NT2/D1 (cell line): ENCODE data around the gene ZBTB44.

Source experiments
- DNase-seq: peaks from one replicate; pipeline ENCODE4 v3.0.0-alpha.2; 2011; ENCODE audit warnings: low read depth, low spot score
- H3K27me3 ChIP-seq: 2 replicates; pipeline ENCODE4 v1.6.0; 2011; ENCODE audit warnings: mild to moderate bottlenecking; ENCODE audit not compliant: insufficient read length, insufficient read depth
- H3K36me3 ChIP-seq: 2 replicates; pipeline ENCODE4 v1.6.1; 2011; ENCODE audit warnings: mild to moderate bottlenecking, low read length, mixed read lengths; ENCODE audit not compliant: insufficient read depth, insufficient read length
- H3K4me1 ChIP-seq: 2 replicates; pipeline ENCODE4 v1.5.1; 2011; ENCODE audit not compliant: insufficient read depth, insufficient read length
- H3K4me3 ChIP-seq: 2 replicates; pipeline ENCODE4 v1.5.1; 2011; ENCODE audit warnings: low read depth; ENCODE audit not compliant: insufficient read length
- H3K9ac ChIP-seq: 2 replicates; pipeline ENCODE4 v1.6.0; 2011; ENCODE audit warnings: low read depth; ENCODE audit not compliant: insufficient read length
- H3K9me3 ChIP-seq: 2 replicates; pipeline ENCODE4 v1.5.1; 2011; ENCODE audit warnings: mild to moderate bottlenecking, low read length; ENCODE audit not compliant: insufficient read depth
- SUZ12 ChIP-seq: IDR thresholded peaks from 2 replicates; pipeline ENCODE4 v1.6.1; 2011; ENCODE audit not compliant: insufficient read length, insufficient read depth; ENCODE audit errors: extremely low read depth
- YY1 ChIP-seq: IDR thresholded peaks from 2 replicates; pipeline ENCODE4 v1.6.1; 2011; ENCODE audit not compliant: insufficient read length, insufficient read depth
- ZNF274 ChIP-seq: IDR thresholded peaks from 2 replicates; pipeline ENCODE4 v1.6.1; 2011; ENCODE audit warnings: mild to moderate bottlenecking, low read depth, low read length

ZBTB44 gene

GRCh38 chr11:130212431-130212961 is 102.2 kb downstream of the ZBTB44 start:
- Histone ChIP-seq H3K36me3 (no peaks in the 10 kb centered on the region), H3K27me3 (peaks cover 19% of the 10 kb centered on the region), H3K4me1 (peaks cover 13% of the 10 kb centered on the region), H3K9me3 (no peaks in the 10 kb centered on the region), H3K4me3 (no peak overlapping the region), H3K9ac (no peak overlapping the region)
- DNase-seq: no peak
- no peak for TF ChIP-seq ZNF274
- no peak for TF ChIP-seq SUZ12
- TF ChIP-seq YY1: no peak

- Histone ChIP-seq H3K4me3 (no peak overlapping the region), H3K27me3 (peaks cover 19% of the 10 kb centered on the region), H3K4me1 (peaks cover 9% of the 10 kb centered on the region), H3K9ac (no peak overlapping the region), H3K9me3 (no peaks in the 10 kb centered on the region), H3K36me3 (no peaks in the 10 kb centered on the region)
- no peak for DNase-seq
- no peak for TF ChIP-seq ZNF274
- no peak for TF ChIP-seq YY1
- TF ChIP-seq SUZ12: no peak
Observed at GRCh38 chr11:130211781-130212401, 102.8 kb downstream of the ZBTB44 start.

- Histone ChIP-seq H3K4me1 (peaks cover 5% of the 10 kb centered on the region), H3K36me3 (no peaks in the 10 kb centered on the region), H3K4me3 (no peak overlapping the region), H3K9me3 (no peaks in the 10 kb centered on the region), H3K9ac (no peak overlapping the region), H3K27me3 (peaks cover 19% of the 10 kb centered on the region)
- no peak for TF ChIP-seq ZNF274
- no peak for TF ChIP-seq SUZ12
- TF ChIP-seq YY1: no peak
- DNase-seq: no peak
Observed at GRCh38 chr11:130211144-130211543, 103.6 kb downstream of the ZBTB44 start.

GRCh38 chr11:130209954-130210854 is 104.5 kb downstream of the ZBTB44 start:
- TF ChIP-seq YY1 (no peak), ZNF274 (no peak), SUZ12 (no peak)
- Histone ChIP-seq H3K36me3 (no peaks in the 10 kb centered on the region), H3K9ac (no peak overlapping the region), H3K27me3 (peaks cover 15% of the 10 kb centered on the region), H3K9me3 (no peaks in the 10 kb centered on the region), H3K4me1 (peaks cover 5% of the 10 kb centered on the region), H3K4me3 (no peak overlapping the region)
- DNase-seq: no peak

- TF ChIP-seq YY1: no peak
- no peak for TF ChIP-seq ZNF274
- TF ChIP-seq SUZ12: no peak
- DNase-seq: no peak
- Histone ChIP-seq H3K9me3 (no peaks in the 10 kb centered on the region), H3K27me3 (peaks cover 9% of the 10 kb centered on the region), H3K4me3 (no peak overlapping the region), H3K4me1 (peaks cover 5% of the 10 kb centered on the region), H3K36me3 (no peaks in the 10 kb centered on the region), H3K9ac (no peak overlapping the region)
Observed at GRCh38 chr11:130209128-130209932, 105.4 kb downstream of the ZBTB44 start.

- no peak overlapping the region for H3K4me3 ChIP-seq
- no peak for TF ChIP-seq SUZ12
- no peak for TF ChIP-seq YY1
- TF ChIP-seq ZNF274: no peak
- peaks cover 3% of the 10 kb centered on the region for H3K4me1 ChIP-seq
- H3K9me3 ChIP-seq: no peaks in the 10 kb centered on the region
- H3K27me3 ChIP-seq: peaks cover 9% of the 10 kb centered on the region
- DNase-seq: no peak
- H3K9ac ChIP-seq: no peak overlapping the region
- H3K36me3 ChIP-seq: no peaks in the 10 kb centered on the region
Observed at GRCh38 chr11:130208241-130209127, 106.2 kb downstream of the ZBTB44 start.
